HepG2 (cell line): ENCODE data around the gene NSUN5. TPM values are rescaled to one million over a fixed set of nuclear protein-coding genes. Genes with fewer than 3 reads are reported as not detected.
A peak's percentile ranks its signal among the peaks of the same experiment; 100 is the strongest.

ENCODE experiments used
- GATAD1 ChIP-seq: IDR thresholded peaks from 2 replicates; pipeline ENCODE4 v1.6.1; 2016; ENCODE audit warnings: missing genetic modification reagents, missing compliant biosample characterization
- GPN1 ChIP-seq: sonication (generic); formaldehyde crosslinking; IDR thresholded peaks from 2 replicates; pipeline ENCODE4 v1.5.1; 2020; ENCODE audit warnings: missing genetic modification reagents, borderline replicate concordance
- ISL2 ChIP-seq: sonication (generic); formaldehyde crosslinking; IDR thresholded peaks from 2 replicates; pipeline ENCODE4 v1.5.0; 2020; ENCODE audit warnings: missing genetic modification reagents
- JDP2 ChIP-seq: sonication (generic); formaldehyde crosslinking; IDR thresholded peaks from 2 replicates; pipeline ENCODE4 v1.8.1; 2022; ENCODE audit warnings: missing genetic modification reagents, borderline replicate concordance
- JUND ChIP-seq: sonication (generic); formaldehyde crosslinking; IDR thresholded peaks from 2 replicates; pipeline ENCODE4 v1.8.0; 2022; ENCODE audit warnings: mild to moderate bottlenecking, missing genetic modification reagents
- KLF16 ChIP-seq, 2 experiments: sonication (generic) in 1 of 2; formaldehyde crosslinking in 1 of 2; IDR thresholded peaks; 2 replicates each; pipeline versions ENCODE4 v1.6.1 to v1.8.0; 2016 to 2023; ENCODE audit warnings: missing genetic modification reagents in 2 of 2, missing compliant biosample characterization in 1 of 2
- MAFG ChIP-seq: sonication (generic); formaldehyde crosslinking; IDR thresholded peaks from 2 replicates; pipeline ENCODE4 v1.5.1; 2020; ENCODE audit warnings: mild to moderate bottlenecking, missing genetic modification reagents
- POGZ ChIP-seq: sonication (generic); formaldehyde crosslinking; IDR thresholded peaks from 2 replicates; pipeline ENCODE4 v1.4.0; 2020; ENCODE audit warnings: mild to moderate bottlenecking, missing genetic modification reagents
- PRMT3 ChIP-seq: sonication (generic); formaldehyde crosslinking; IDR thresholded peaks from 2 replicates; pipeline ENCODE4 v1.8.1; 2022; ENCODE audit warnings: low read depth, mild to moderate bottlenecking, moderate library complexity, missing genetic modification reagents, borderline replicate concordance
- RARG ChIP-seq: sonication (generic); formaldehyde crosslinking; IDR thresholded peaks from 2 replicates; pipeline ENCODE4 v1.4.0; 2020; ENCODE audit warnings: low read depth, mild to moderate bottlenecking, missing genetic modification reagents
- SP2 ChIP-seq: sonication (generic); formaldehyde crosslinking; IDR thresholded peaks from 2 replicates; pipeline ENCODE4 v1.5.1; 2020; ENCODE audit warnings: mild to moderate bottlenecking, missing genetic modification reagents
- TAF15 ChIP-seq: fragments of 200-400 bp; formaldehyde crosslinking; IDR thresholded peaks from one replicate; pipeline ENCODE4 v1.6.1; 2018; ENCODE audit warnings: mild to moderate bottlenecking, low read depth, low read length; ENCODE audit not compliant: poor library complexity, severe bottlenecking
- ZNF33A ChIP-seq: sonication (generic); formaldehyde crosslinking; IDR thresholded peaks from 2 replicates; pipeline ENCODE4 v1.5.1; 2020; ENCODE audit warnings: missing genetic modification reagents, mild to moderate bottlenecking, moderate library complexity, borderline replicate concordance
- ZNF816 ChIP-seq: sonication (generic); formaldehyde crosslinking; IDR thresholded peaks from 2 replicates; pipeline ENCODE4 v1.8.0; 2022; ENCODE audit warnings: missing genetic modification reagents, mild to moderate bottlenecking, borderline replicate concordance
- polyA plus RNA-seq, 8 experiments: library from polyadenylated mRNA; depleted of rRNA in 3 of 8; stranded (reverse) in 7 of 8; unstranded in 1 of 8; fragments of >200 nt; fragmentation: Illumina TruSeq in 4 of 8; extraction: Trizol in 4 of 8; gene quantifications; 2 replicates each; pipeline versions ENCODE4 v1.2.1 to v1.2.3, GENCODE V29; 2011 to 2016; ENCODE audit warnings: low read depth in 4 of 8, missing spikeins in 1 of 8, mixed read lengths in 1 of 8; ENCODE audit not compliant: insufficient read depth in 1 of 8
- total RNA-seq, 5 experiments: library from RNA; depleted of rRNA; stranded (reverse); fragments of >200 nt; fragmentation: Illumina TruSeq; extraction: Trizol; gene quantifications; 2 replicates each; pipeline ENCODE4 v1.2.3, GENCODE V29; 2016; ENCODE audit warnings: low read depth in 1 of 5
- TF ChIP-seq, protein P1 (sequence below): IDR thresholded peaks from 2 replicates; pipeline ENCODE4 v1.6.1; 2012; ENCODE audit warnings: low read length, improper control_type of control experiment
- TF ChIP-seq, protein P2 (sequence below): sonication (generic); formaldehyde crosslinking; IDR thresholded peaks from 2 replicates; pipeline ENCODE4 v1.5.0; 2020; ENCODE audit warnings: missing genetic modification reagents
- TF ChIP-seq, protein P3 (sequence below): sonication (generic); formaldehyde crosslinking; IDR thresholded peaks from 2 replicates; pipeline ENCODE4 v1.4.0; 2020; ENCODE audit warnings: missing genetic modification reagents, borderline replicate concordance
- TF ChIP-seq, protein P4 (sequence below): sonication (generic); formaldehyde crosslinking; IDR thresholded peaks from 2 replicates; pipeline ENCODE4 v1.4.0; 2020; ENCODE audit warnings: low read depth, mild to moderate bottlenecking, missing genetic modification reagents
- TF ChIP-seq, protein P5 (sequence below): sonication (generic); formaldehyde crosslinking; IDR thresholded peaks from 2 replicates; pipeline ENCODE4 v1.4.0; 2020; ENCODE audit warnings: mild to moderate bottlenecking, missing genetic modification reagents

NSUN5 gene
- total and polyA plus RNA-seq, 2 of the 13 experiments (the other 11 are each of a cell fraction or from before 2014, with no cell fraction given): 19.9 to 35.8 TPM

DNA sequence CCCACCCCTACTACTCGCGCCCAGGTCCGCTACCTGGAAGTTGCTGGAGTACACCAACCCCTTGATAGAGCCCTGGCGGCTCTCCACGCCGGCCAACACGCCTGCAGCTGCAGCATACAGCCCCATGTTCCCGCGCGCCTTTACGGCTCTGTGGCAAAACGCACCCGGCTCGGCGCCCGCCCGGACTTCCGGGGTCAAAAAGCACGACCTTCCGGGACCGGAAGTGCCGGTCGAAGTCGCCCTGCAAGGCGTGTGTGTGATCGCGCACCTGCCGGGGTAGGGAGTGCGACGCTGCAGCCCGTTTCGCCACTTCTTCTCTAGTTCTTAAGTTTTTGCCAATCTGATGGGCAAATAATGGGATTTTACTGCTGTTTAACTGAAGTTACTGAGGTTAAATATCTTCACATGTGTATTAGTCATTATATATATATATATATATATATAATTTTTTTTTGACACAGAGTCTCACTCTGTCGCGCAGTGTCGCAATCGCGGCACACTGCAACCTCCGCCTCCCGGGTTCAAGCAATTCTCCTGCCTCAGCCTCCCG is at the start of gene NSUN5 (continued):
- TF ChIP-seq ZNF33A: 0 out of 2 replicates have a peak, but pooled peaks have one; percentile 25
- TF ChIP-seq, protein P1, sequence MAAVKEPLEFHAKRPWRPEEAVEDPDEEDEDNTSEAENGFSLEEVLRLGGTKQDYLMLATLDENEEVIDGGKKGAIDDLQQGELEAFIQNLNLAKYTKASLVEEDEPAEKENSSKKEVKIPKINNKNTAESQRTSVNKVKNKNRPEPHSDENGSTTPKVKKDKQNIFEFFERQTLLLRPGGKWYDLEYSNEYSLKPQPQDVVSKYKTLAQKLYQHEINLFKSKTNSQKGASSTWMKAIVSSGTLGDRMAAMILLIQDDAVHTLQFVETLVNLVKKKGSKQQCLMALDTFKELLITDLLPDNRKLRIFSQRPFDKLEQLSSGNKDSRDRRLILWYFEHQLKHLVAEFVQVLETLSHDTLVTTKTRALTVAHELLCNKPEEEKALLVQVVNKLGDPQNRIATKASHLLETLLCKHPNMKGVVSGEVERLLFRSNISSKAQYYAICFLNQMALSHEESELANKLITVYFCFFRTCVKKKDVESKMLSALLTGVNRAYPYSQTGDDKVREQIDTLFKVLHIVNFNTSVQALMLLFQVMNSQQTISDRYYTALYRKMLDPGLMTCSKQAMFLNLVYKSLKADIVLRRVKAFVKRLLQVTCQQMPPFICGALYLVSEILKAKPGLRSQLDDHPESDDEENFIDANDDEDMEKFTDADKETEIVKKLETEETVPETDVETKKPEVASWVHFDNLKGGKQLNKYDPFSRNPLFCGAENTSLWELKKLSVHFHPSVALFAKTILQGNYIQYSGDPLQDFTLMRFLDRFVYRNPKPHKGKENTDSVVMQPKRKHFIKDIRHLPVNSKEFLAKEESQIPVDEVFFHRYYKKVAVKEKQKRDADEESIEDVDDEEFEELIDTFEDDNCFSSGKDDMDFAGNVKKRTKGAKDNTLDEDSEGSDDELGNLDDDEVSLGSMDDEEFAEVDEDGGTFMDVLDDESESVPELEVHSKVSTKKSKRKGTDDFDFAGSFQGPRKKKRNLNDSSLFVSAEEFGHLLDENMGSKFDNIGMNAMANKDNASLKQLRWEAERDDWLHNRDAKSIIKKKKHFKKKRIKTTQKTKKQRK: no peak
- TF ChIP-seq PRMT3 (CRISPR knock-in tag): peak; percentile 66; the same call in 1 of the 2 replicates
- no peak; the same call in 1 of the 2 replicates for TF ChIP-seq JDP2 (CRISPR knock-in tag)
- TF ChIP-seq SP2 (CRISPR knock-in tag): peak; percentile 42; the same call in 1 of the 2 replicates
- TF ChIP-seq GATAD1: peak; percentile 91
- peak; percentile 89; the same call in 1 of the 2 replicates for TF ChIP-seq ZNF816 (CRISPR knock-in tag)
- TF ChIP-seq, protein P2, sequence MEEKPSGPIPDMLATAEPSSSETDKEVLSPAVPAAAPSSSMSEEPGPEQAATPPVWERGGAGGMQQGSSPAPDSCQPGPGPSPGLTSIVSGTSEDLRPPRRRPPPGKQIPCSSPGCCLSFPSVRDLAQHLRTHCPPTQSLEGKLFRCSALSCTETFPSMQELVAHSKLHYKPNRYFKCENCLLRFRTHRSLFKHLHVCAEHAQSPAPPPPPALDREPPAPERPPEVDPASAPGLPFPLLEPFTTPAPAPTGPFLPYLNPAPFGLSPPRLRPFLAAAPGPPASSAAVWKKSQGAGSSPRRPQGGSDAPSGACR (CRISPR knock-in tag): peak; percentile 63
- TF ChIP-seq, protein P3, sequence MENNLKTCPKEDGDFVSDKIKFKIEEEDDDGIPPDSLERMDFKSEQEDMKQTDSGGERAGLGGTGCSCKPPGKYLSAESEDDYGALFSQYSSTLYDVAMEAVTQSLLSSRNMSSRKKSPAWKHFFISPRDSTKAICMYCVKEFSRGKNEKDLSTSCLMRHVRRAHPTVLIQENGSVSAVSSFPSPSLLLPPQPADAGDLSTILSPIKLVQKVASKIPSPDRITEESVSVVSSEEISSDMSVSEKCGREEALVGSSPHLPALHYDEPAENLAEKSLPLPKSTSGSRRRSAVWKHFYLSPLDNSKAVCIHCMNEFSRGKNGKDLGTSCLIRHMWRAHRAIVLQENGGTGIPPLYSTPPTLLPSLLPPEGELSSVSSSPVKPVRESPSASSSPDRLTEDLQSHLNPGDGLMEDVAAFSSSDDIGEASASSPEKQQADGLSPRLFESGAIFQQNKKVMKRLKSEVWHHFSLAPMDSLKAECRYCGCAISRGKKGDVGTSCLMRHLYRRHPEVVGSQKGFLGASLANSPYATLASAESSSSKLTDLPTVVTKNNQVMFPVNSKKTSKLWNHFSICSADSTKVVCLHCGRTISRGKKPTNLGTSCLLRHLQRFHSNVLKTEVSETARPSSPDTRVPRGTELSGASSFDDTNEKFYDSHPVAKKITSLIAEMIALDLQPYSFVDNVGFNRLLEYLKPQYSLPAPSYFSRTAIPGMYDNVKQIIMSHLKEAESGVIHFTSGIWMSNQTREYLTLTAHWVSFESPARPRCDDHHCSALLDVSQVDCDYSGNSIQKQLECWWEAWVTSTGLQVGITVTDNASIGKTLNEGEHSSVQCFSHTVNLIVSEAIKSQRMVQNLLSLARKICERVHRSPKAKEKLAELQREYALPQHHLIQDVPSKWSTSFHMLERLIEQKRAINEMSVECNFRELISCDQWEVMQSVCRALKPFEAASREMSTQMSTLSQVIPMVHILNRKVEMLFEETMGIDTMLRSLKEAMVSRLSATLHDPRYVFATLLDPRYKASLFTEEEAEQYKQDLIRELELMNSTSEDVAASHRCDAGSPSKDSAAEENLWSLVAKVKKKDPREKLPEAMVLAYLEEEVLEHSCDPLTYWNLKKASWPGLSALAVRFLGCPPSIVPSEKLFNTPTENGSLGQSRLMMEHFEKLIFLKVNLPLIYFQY (CRISPR knock-in tag): peak; percentile 57; the same call in 1 of the 2 replicates
- TF ChIP-seq, protein P4, sequence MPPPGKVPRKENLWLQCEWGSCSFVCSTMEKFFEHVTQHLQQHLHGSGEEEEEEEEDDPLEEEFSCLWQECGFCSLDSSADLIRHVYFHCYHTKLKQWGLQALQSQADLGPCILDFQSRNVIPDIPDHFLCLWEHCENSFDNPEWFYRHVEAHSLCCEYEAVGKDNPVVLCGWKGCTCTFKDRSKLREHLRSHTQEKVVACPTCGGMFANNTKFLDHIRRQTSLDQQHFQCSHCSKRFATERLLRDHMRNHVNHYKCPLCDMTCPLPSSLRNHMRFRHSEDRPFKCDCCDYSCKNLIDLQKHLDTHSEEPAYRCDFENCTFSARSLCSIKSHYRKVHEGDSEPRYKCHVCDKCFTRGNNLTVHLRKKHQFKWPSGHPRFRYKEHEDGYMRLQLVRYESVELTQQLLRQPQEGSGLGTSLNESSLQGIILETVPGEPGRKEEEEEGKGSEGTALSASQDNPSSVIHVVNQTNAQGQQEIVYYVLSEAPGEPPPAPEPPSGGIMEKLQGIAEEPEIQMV (CRISPR knock-in tag): peak; percentile 88
- peak; percentile 71 for TF ChIP-seq ISL2
- TF ChIP-seq TAF15: peak; percentile 48
- TF ChIP-seq MAFG (CRISPR knock-in tag): no peak
- TF ChIP-seq JUND: peak; percentile 54; the same call in 1 of the 2 replicates
- TF ChIP-seq, protein P5, sequence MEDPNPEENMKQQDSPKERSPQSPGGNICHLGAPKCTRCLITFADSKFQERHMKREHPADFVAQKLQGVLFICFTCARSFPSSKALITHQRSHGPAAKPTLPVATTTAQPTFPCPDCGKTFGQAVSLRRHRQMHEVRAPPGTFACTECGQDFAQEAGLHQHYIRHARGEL (CRISPR knock-in tag): no peak
- peak in 1 of 2 experiments; percentile 83; a peak in 2 of 4 replicates for TF ChIP-seq KLF16 (CRISPR knock-in tag; IDR thresholded peaks at IDR 0.05)
- peak; percentile 57; the same call in 1 of the 2 replicates for TF ChIP-seq POGZ (CRISPR knock-in tag)
- 0 out of 2 replicates have a peak, but pooled peaks have one; percentile 59 for TF ChIP-seq RARG (CRISPR knock-in tag)
- TF ChIP-seq GPN1 (CRISPR knock-in tag): 0 out of 2 replicates have a peak, but pooled peaks have one; percentile 23
